ENCODE data around the gene SMAGP.
A peak's percentile ranks its signal among the peaks of the same experiment; 100 is the strongest.

GRCh38 chr12:51217968-51218606, 52.1 kb downstream of the SMAGP start, which contains the start of gene POU6F1:
- TF ChIP-seq, protein P1, sequence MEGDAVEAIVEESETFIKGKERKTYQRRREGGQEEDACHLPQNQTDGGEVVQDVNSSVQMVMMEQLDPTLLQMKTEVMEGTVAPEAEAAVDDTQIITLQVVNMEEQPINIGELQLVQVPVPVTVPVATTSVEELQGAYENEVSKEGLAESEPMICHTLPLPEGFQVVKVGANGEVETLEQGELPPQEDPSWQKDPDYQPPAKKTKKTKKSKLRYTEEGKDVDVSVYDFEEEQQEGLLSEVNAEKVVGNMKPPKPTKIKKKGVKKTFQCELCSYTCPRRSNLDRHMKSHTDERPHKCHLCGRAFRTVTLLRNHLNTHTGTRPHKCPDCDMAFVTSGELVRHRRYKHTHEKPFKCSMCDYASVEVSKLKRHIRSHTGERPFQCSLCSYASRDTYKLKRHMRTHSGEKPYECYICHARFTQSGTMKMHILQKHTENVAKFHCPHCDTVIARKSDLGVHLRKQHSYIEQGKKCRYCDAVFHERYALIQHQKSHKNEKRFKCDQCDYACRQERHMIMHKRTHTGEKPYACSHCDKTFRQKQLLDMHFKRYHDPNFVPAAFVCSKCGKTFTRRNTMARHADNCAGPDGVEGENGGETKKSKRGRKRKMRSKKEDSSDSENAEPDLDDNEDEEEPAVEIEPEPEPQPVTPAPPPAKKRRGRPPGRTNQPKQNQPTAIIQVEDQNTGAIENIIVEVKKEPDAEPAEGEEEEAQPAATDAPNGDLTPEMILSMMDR (IDR thresholded peaks at IDR 0.05; ENCODE audit: low read depth, low read length): peak; percentile 34
- TF ChIP-seq POLR2A (IDR thresholded peaks at IDR 0.05; ENCODE audit: extremely low read depth, insufficient read length): peak; percentile 60
- TF ChIP-seq, protein P2, sequence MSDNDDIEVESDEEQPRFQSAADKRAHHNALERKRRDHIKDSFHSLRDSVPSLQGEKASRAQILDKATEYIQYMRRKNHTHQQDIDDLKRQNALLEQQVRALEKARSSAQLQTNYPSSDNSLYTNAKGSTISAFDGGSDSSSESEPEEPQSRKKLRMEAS (IDR thresholded peaks at IDR 0.05; ENCODE audit: low read depth, low read length): peak; percentile 82

Data from NB4 (cell line).